GM19035 (cell line): ENCODE measurements around the gene ADAMTSL1.

Experiments used
- ATAC-seq: cut with Tn5 transposase; IDR thresholded peaks from one replicate; pipeline ENCODE4 v1.9.1; 2021; ENCODE audit not compliant: unreplicated experiment

The ADAMTSL1 gene

DNA sequence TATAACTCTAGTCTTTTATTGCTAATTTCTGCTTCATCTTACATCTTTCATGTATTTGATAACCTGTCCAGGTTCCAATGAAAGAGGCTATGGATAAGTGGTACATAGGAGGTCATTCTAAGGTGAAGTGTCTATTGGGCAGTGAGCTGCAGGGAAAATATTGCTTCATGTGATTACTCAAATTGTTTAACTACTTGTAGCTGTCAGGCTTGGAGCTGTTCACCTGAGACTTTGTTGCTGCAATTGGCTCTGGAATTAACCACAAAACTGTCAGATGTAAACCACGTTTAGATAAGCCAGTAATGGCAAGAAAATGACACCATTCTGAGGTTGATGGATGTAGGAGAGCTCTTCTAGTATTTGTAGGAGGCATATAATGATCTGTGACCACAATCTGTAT is 26.0 kb downstream of the ADAMTSL1 start:
- ATAC-seq, result no peak

DNA sequence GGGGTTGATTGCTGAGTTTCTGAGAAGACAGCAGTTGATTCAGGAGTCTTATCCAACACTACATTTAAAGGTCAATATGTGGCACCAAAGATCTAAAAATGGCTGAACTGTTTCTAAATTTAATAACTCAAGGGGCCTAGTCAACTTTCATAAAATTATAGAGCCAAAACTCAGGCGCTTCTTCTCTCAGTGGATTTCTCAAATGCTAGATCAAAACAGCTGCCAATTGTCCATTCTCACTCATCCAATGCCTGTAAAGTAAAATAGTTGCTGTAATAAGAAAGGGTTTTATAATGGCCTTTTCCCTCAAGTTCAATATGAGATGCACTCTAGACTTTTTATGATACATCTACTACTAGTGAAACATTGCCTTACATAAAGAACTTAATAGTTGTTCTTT is 26.5 kb downstream of the ADAMTSL1 start:
- no peak for ATAC-seq

DNA sequence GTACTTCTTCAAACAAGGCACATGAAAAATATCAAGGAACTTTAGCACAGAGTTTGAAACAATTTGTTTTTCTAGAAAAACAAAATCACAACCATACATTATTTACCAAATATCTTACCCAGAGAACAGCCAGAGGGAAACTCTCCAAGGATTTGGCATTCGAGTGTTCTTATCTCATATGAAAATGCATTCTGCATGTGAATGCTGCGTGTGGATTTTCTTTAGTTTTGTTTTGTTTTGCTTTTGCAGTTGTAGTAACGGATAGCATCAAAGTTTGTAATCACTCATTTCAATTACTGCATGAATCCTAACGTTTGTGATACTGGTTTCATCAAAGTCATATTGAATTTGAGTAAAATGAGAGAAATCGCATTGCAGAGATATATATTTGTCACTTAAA is 28.0 kb downstream of the ADAMTSL1 start:
- no peak for ATAC-seq

DNA sequence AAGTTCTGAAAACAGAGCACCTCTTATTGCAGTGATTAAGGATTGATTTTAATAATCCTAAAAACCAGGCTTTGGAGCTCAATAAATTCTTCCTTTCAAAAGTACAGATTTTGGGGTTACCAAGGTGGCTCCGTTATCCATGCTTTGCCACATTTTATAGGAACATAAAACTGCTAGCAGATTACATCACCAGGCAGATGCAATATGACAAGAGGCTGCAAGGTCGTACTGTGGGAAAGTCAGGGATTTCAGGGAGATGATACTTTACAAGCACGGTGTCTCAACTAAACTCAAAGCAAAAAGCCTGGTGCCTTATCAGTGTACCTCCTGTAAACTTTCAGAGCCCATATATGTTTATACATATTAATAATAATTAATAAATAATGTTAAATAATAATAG is 28.6 kb downstream of the ADAMTSL1 start:
- ATAC-seq, result no peak

DNA sequence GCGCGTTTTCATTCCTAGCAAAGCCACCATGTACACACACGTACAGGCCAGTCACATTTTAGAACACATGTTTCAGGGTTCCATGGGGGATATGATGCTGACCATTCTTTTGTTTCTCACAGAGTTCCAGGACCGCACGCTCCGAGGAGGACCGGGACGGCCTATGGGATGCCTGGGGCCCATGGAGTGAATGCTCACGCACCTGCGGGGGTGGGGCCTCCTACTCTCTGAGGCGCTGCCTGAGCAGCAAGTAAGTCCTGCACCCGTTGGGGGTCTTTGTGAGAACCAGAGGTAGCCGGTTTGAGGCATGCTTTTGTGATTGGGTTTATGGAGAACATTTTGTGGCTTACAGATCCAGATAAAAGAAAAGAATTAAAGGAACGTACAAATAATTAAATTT is 30.8 kb downstream of the ADAMTSL1 start:
- ATAC-seq, result no peak

DNA sequence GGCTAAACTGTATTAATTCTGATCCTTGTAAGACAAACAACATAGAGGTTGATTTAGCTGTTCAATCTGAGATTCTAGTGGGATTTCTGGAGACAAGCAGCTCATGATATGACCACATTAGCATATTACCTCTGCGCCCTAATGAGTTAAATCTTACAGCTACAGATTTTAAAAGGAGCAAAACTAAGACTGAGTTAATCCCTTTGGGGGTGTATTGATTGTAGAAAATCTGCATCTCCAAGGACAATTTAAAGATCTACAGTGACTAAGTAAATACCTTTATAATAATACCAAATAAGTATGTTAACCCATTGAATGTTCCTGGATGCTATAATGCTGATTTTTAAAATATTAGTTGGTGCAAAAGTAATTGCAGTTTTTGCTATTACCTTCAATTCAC is 33.2 kb downstream of the ADAMTSL1 start:
- ATAC-seq, result no peak

DNA sequence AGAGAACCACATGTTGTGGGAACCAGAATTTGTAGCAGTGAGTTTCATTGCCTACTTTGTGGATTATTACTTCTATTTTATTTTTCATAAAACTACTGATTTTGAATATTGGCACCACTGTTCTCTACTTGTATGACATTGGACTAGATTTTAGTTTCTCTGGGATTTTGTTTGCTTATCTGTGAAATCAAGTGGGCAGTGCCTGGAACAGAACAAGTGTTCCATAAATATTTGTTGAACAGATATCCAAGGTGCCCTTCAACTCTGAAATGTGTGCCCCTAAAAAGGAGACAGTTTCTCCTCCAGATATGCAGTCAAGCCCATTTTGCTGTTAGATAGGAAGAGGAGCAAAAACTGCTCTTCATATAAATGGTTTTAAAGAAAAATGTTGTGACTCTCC is 42.6 kb downstream of the ADAMTSL1 start:
- no peak for ATAC-seq

DNA sequence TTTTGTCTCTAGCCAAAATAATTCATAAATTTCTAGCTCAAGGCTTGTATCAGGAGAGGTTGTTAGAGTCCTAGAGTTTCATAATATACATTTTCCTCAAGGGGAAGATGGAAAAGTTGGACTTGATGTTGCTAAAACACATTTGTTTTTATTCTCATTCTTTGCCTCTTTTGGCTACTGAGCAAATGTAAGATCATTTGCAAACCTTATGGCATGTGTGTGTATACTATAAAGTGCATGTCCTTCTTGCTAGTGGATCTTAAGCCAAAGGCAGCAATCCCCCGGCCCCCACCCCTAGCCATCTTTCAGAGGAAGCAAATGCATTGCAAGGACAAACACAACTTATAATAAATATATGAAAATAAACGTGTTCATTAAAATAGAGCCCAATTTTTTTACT is 43.0 kb downstream of the ADAMTSL1 start:
- no peak for ATAC-seq

DNA sequence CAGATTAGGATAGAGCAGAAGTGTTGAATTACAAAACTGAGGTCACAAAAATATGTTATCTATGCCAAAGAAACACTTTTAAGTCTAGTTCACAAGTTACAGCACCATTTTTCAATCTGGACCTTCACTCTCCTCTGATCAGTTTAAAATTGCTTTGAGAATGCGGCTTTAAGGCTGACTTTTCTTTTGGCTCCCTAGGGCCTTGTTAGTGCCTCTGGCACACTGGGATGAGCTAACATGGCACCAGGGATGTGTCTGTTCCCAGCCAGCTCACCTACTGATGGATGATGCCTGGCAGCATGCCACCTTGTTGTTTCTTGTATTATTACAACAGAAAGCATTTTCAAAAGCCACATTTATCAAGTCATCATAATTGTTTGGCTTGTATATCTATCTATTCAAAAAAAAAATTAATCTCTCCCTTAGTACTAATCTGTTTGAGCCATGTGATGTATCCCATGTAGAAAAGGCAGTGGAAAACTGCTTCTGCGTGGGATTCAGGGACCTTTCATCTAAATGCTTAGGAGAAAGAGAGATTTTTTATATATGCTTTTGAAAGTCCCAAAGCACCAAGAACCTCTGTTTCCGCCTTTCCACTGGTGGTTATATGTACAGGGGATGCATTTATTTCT is 46.6 kb downstream of the ADAMTSL1 start:
- ATAC-seq, result no peak

DNA sequence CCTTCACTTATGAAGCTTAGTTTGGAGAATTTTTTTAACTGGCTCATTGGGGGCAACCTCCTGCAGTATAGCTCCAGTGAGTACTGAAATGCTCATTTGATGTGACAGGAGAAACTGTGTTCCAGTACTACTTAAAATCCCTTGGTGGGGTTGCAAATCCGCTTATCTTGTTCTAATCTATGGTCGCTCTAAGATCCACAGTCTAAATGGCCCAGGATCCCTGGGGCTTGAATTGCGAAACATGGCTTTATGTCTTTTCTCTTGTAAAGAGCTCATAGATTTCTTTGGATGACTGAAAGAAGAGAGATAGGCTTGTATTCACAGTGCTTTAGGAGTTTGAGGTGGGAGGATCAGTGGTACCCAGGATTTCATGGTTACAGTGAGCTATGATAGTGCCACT is 52.7 kb downstream of the ADAMTSL1 start:
- no peak for ATAC-seq

DNA sequence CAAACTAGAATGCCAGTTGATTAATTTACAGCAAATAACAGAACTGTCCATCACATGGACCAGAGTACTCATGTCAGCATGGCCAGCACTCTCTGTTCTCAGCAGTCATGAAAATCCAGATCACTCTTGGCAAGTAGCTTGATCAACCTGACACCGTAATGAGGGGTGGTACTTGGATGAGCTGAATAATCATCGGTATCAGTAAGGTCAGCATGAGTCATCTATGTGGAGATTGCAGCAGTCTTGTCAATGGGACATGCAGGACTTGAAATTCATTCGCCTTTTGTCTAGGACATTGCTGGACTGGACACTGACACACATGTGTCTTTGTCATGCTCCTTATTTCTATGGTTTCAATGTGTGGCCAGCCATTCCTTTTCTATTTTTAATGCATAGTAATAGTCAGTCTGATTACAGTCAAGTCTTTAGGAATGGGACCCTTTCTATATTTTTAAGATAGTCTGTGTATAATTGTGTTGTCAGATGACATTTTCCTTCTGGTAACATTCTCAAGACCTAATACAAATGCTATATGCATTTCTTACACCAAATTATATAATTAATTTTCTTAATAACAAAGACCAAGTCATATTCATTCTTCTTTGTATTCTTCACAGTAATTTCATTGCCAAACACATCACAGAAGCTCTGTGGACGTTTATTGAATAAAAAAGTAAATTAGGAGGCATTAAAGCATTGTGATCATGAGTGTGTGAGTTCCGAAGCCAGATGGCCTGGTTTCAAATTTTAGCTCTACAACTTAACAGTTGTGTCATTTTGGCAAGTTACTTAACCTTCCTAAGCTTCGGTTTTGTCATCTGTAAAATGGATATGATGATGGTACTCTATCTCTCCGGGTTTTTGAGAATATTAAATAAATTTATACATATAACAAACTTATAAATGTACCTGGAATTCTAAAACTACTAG is 57.4 kb downstream of the ADAMTSL1 start:
- ATAC-seq, result no peak

DNA sequence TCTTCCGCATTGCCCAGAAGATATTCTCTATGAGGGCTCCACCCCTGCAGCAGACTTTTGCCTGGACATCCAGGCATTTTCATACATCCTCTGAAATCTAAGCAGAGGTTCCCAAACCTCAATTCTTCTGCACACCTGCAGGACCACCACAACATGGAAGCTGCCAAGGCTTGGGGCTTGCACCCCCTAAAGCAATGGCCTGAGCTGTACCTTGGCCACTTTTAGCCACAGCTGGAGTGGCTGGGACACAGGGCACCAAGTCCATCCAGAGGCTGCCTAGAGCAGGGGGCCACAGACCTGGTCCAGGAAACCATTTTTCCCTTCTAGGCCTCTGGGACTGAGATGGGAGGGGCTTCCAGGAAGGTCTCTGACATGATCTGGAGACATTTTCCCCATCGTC is 60.7 kb downstream of the ADAMTSL1 start:
- ATAC-seq, result no peak

DNA sequence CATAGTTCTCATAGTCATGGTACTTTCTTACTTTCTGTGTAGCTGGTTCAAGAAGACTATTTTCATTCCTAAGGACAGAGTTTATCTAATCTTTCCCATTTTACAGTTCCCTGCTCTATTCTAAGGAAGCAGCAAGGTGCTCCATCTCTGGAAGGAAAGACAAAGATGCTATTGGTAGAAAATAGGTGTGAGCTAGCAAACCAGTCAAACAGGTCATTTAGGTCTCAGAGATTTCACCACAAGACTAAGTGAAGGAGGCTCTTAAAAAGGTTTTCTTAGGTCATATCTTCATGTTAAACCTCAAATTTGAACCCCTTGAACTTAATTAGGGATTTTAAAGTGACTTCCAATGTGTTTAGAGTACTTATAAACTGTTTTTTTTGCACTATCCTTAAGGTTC is 62.6 kb downstream of the ADAMTSL1 start:
- ATAC-seq, result no peak

DNA sequence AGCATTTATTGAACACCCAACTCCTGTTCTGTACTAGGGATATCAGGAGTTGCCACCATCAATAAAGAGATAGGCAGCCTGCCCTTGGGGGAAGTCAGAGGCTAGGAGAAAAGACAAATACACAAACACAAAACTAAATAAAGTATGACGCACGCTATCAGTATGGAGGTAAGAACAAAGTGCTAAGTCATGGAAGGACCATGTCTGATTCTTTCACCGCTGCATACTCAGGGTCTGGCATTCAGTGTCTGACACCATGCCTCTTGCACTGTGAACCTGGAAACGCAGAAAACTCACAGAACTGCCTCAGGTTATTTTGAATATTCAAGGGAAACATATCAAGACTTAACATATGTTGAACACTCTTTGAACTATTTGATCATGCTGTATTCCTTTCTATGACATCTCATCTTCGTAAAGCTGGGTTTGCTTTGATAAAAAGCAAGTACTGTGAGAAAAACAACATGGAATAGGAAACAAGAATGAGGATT is 65.3 kb downstream of the ADAMTSL1 start:
- no peak for ATAC-seq

DNA sequence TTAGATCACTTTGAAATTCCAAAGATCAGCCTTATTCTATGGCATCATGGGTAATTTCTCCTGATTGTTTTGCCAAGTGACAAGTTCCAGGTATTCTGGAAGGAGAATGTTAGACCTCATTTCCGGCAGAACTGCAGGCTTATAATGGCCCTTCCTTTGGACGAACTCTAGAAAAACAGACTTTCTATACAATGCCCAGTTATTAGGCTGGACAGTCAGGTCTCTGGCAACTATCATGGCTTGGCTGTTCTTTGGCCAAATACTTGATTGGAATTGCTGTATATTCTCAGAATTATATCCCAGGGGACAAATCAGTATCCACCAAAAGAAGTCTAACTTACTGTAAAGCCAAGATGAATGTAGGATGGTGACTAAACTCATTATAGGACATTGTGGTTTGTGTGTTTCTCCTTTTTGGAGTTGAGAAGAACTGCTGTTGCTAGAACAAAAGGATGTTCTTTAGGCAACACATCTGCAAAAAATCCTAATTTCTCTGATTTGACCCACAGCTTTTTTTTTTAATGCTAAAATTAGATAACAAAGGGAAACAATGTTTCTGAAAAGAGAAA is 69.0 kb downstream of the ADAMTSL1 start:
- no peak for ATAC-seq

DNA sequence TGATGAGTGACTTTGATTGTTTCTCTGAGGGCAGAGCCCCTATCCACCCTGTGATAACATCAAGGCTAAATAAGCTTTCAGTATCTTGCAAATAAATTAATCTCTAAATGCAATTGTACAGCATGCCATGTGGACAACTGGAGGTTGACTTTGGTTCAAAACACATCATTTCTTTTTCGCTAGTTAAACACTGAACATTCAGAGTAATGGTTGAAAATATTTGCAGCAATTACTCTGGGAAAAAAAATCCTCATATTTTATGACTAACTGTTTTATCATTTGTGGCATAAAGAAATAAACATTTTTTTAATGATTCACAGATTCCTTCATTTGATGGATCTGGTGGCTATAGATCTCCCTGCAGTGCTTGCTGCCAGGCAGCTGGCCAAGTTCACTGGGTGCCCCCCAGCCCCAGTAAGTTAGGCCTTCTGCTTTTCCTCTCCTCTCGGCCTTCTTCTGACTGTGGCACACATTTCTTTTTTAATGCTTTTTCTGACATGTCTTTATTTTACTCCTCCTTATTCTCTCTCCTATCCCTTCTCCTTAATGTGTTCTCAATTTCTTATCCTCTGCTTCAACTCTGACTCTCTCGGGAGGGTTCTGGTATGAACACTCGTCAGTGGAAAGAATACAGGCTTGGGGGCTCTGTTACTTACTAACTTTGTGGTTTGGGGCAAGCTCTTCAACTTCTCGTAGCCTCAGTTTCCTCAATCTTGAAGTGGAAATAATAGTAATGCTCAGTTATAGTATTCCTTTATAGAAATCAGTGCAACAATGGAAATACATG is 69.6 kb downstream of the ADAMTSL1 start:
- no peak for ATAC-seq

DNA sequence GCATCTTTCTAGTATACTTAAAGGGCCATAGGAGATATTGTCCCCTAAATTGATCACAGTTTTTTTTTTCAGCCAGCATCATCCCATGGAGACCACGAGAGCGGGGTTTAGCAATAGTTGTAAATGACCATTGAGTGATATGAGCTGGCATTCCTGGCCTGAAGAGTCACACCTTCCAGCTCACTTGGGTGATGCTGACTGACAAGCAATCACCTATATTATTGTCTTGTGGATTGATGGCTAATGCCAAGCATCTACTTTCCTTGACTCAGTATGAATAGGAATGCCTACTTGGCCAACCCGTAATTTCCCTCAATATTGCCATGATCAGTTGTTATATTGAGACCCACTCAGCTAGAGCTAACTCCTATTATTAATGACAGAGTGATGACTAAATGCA is 70.5 kb downstream of the ADAMTSL1 start:
- ATAC-seq, result no peak

DNA sequence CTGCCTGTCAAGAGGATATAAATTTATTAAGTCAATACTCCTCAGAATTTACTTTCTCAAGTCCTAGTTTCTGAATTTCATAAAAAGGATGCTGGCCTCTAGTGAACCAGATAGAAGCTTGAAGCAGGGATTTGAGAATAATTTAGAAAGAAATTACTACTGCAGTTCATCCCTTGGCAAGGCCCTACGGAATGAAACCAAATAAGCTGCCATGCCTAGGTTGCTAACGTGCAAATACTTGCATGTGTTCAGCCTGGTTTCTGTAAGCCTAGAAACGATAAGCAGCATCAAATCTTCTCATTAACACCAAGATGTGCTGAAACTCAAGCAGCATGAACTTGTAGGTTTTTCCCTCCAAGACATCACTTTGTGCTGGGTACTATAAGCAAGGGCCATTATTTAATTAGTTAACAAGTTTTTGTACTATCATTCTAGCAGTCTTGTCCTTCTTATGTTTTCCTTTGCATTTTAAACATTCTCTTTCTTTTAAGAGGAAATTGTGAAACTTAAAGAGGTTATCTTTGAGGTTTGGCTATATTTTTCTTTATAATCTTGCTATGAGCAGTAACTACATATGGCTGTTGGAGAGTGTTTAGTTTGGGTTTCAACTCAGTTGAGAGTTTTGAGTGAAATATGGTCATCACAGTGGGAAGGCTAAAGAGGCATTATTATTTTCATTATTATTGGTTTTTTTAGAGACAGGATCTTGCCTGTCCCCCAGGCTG is 71.8 kb downstream of the ADAMTSL1 start:
- no peak for ATAC-seq

DNA sequence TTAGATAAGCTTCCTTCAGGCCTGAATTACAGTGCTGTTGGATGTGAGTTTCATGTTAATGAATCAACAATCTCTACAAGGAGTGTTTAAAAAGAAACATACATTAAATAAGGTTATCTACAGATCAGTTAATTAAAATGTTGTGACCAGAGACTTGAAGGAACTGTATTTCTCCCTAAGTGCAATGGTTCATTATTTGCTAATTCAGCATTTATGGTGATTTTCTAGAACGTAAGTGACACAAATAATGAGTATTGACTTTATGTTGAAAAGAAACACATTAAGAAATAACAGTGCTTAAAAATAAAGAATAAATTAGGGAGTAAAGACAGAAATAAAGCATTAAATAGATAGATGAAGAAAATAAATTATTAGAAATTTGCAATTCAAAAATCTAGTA is 74.5 kb downstream of the ADAMTSL1 start:
- ATAC-seq, result no peak

DNA sequence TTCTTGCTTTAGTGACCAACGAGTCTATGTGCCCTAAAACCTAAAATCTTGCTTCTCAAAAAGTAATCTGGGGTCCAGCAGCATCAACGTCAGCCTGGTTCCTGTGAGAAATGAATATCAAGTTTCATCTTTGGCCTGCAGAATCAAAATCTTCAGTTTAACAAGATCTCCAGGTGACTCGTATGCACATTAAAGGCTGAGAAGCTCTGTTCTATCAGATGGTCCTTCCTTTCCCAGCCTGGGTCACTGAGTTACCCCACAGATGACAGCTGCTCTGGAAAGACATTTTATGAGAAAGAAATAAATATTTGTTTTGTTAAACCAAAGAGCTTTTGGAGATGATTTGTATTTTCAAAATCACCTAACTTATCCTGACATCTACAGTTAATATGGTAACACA is 75.8 kb downstream of the ADAMTSL1 start:
- no peak for ATAC-seq

DNA sequence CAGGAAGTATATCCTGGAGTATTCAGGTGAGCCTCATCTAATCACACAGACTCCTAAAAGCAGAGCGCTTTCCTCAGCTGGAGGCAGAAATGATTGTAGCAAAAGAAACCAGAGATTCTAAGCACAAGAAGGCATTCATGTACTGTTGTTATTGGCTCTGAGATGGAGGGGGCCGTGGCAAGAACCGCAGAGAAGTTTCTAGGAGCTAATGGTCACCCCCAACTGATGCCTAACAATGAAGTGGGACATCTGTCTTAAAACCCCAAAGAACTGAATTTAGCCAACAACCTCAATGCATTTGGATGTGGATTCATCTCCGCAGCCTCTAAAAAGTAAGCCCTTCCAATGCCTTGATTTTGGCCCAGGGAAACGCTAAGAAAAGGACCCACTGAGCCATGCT is 76.3 kb downstream of the ADAMTSL1 start:
- ATAC-seq, result no peak
